ENCODE measurements around the gene LRRC31. TPM values are rescaled to one million over a fixed set of nuclear protein-coding genes. Genes with fewer than 3 reads are reported as not detected.

LRRC31 gene
- total RNA-seq, 4 donors from 2014 or later = 12.4 to 57.6 (median 28.4) TPM

- H3K27ac ChIP-seq = no peak overlapping the region
- DNase-seq = no peak
- no peak overlapping the region for H3K4me3 ChIP-seq
- TF ChIP-seq CTCF (IDR thresholded peaks at IDR 0.05) = no peak
- no peak for TF ChIP-seq POLR2A (IDR thresholded peaks at IDR 0.05)
- no peaks in the 10 kb centered on the region for H3K9me3 ChIP-seq
- H3K4me1 ChIP-seq = no peaks in the 10 kb centered on the region
- H3K27me3 ChIP-seq = no peaks in the 10 kb centered on the region
- H3K36me3 ChIP-seq = no peaks in the 10 kb centered on the region
Observed at GRCh38 chr3:169822983-169823382, 46.8 kb downstream of the LRRC31 start.

GRCh38 chr3:169822540-169822939, 47.2 kb downstream of the LRRC31 start:
- TF ChIP-seq CTCF (IDR thresholded peaks at IDR 0.05) = no peak
- no peak for TF ChIP-seq POLR2A (IDR thresholded peaks at IDR 0.05)
- H3K27me3 ChIP-seq = no peaks in the 10 kb centered on the region
- no peaks in the 10 kb centered on the region for H3K36me3 ChIP-seq
- no peak overlapping the region for H3K4me3 ChIP-seq
- no peaks in the 10 kb centered on the region for H3K4me1 ChIP-seq
- H3K27ac ChIP-seq = no peak overlapping the region
- no peaks in the 10 kb centered on the region for H3K9me3 ChIP-seq
- DNase-seq = no peak

- Histone ChIP-seq H3K27me3 (no peaks in the 10 kb centered on the region), H3K27ac (no peak overlapping the region), H3K4me1 (no peaks in the 10 kb centered on the region), H3K4me3 (no peak overlapping the region), H3K9me3 (no peaks in the 10 kb centered on the region), H3K36me3 (no peaks in the 10 kb centered on the region)
- TF ChIP-seq POLR2A (IDR thresholded peaks at IDR 0.05) (no peak), CTCF (IDR thresholded peaks at IDR 0.05) (no peak)
- DNase-seq = no peak
Observed at GRCh38 chr3:169822091-169822490, 47.6 kb downstream of the LRRC31 start.

- Histone ChIP-seq H3K4me3 (no peak overlapping the region), H3K27ac (no peak overlapping the region), H3K36me3 (no peaks in the 10 kb centered on the region), H3K27me3 (no peaks in the 10 kb centered on the region), H3K4me1 (no peaks in the 10 kb centered on the region), H3K9me3 (peaks cover 0 to 5% (median 0%) of the 10 kb centered on the region in 4 donors)
- no peak for TF ChIP-seq CTCF (IDR thresholded peaks at IDR 0.05)
- DNase-seq = no peak
Observed at GRCh38 chr3:169818316-169818715, 51.4 kb downstream of the LRRC31 start.

GRCh38 chr3:169815590-169816150, 54.1 kb downstream of the LRRC31 start:
- peaks cover 0 to 5% (median 0%) of the 10 kb centered on the region in 4 donors for H3K9me3 ChIP-seq
- H3K27ac ChIP-seq = no peak overlapping the region
- TF ChIP-seq POLR2A (IDR thresholded peaks at IDR 0.05) (no peak), CTCF (IDR thresholded peaks at IDR 0.05) (no peak)
- peaks cover 0 to 9% (median 0%) of the 10 kb centered on the region in 4 donors for H3K4me1 ChIP-seq
- no peak overlapping the region for H3K4me3 ChIP-seq
- no peak for DNase-seq
- no peaks in the 10 kb centered on the region for H3K27me3 ChIP-seq
- no peaks in the 10 kb centered on the region for H3K36me3 ChIP-seq

Data from Peyer's patch (tissue), 4 donors.